ENCODE measurements around the gene METTL21C.

GRCh38 chr13:102677122-102677521, 17.7 kb downstream of the METTL21C start:
- TF ChIP-seq CTCF (IDR thresholded peaks at IDR 0.05) = no peak
- TF ChIP-seq POLR2A (IDR thresholded peaks at IDR 0.05) = no peak
